Sigmoid colon (tissue), 4 donors: Measurements from ENCODE around the gene MCHR1.

Experiments used
- POLR2A ChIP-seq, 2 donors: fragments of 450-650 bp; IDR thresholded peaks; one replicate each; pipeline ENCODE4 v1.6.1; 2016; ENCODE audit warnings: antibody characterized with exemption in 2 of 2, mild to moderate bottlenecking in 2 of 2, moderate library complexity in 2 of 2
- POLR2AphosphoS5 ChIP-seq, 4 donors: sonication (generic); formaldehyde crosslinking; IDR thresholded peaks; one replicate each; pipeline ENCODE4 v1.6.1; 2017; ENCODE audit warnings: antibody characterized with exemption in 4 of 4
- TF ChIP-seq, protein P1 (sequence below), 4 experiments: fragments of 450-650 bp in 3 of 4; fragments of 200-600 bp in 1 of 4; IDR thresholded peaks; one replicate each; pipeline ENCODE4 v1.5.1; 2016 to 2019; ENCODE audit warnings: antibody characterized with exemption in 4 of 4, mild to moderate bottlenecking in 3 of 4, moderate library complexity in 2 of 4

DNA sequence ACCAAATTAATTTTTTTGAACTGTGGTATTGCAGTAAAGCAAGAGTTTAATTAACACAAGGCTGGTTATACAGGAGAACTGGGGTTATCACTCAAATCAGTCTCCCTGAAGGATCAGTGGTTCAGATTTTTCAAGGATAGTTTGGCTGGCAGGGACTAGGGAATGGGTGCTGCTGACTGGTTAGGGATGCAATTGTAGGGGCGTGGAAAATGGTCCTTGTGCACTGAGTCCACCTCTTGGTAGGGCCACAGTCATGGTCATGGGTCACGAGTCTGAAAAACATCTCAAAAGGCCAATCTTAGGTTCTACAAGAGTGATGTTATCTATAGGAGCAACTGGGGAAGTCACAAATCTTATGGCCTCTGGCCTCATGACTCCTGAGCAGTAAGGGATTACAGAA lies 27.9 kb downstream of the MCHR1 start:
- TF ChIP-seq, protein P1, sequence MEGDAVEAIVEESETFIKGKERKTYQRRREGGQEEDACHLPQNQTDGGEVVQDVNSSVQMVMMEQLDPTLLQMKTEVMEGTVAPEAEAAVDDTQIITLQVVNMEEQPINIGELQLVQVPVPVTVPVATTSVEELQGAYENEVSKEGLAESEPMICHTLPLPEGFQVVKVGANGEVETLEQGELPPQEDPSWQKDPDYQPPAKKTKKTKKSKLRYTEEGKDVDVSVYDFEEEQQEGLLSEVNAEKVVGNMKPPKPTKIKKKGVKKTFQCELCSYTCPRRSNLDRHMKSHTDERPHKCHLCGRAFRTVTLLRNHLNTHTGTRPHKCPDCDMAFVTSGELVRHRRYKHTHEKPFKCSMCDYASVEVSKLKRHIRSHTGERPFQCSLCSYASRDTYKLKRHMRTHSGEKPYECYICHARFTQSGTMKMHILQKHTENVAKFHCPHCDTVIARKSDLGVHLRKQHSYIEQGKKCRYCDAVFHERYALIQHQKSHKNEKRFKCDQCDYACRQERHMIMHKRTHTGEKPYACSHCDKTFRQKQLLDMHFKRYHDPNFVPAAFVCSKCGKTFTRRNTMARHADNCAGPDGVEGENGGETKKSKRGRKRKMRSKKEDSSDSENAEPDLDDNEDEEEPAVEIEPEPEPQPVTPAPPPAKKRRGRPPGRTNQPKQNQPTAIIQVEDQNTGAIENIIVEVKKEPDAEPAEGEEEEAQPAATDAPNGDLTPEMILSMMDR (IDR thresholded peaks at IDR 0.05) = no peak
- TF ChIP-seq POLR2AphosphoS5 (IDR thresholded peaks at IDR 0.05) = no peak
- no peak for TF ChIP-seq POLR2A (IDR thresholded peaks at IDR 0.05)
